K562 (cell line): ENCODE data around the gene CLIC1. TPM values are rescaled to one million over a fixed set of nuclear protein-coding genes. Genes with fewer than 3 reads are reported as not detected.

Source experiments
- ATAC-seq: fragments of 200-7000 bp; cut with Tn5 transposase; 3 replicates; pipeline ENCODE4 v1.9.1; 2020; ENCODE audit warnings: moderate library complexity
- BruUV-seq: library from RNA; stranded (reverse); fragments of 400-500 nt; replicated peaks from 2 replicates; lab custom pipeline; 2021; lab: Mats Ljungman, UMichigan
- CTCF ChIA-PET: fragments of 300-600 bp; formaldehyde crosslinking; extraction: SDS; loops from one replicate; lab custom pipeline; 2021; ENCODE audit warnings: low intra/inter-chr PET ratio; lab: Yijun Ruan, JAX
- POLR2A ChIA-PET: fragments of 300-600, 350-650 bp; sonication (Branson Sonifier 250); formaldehyde crosslinking; extraction: SDS; loops from one replicate; lab custom pipeline; 2021; ENCODE audit warnings: antibody characterized with exemption, inconsistent platforms; lab: Yijun Ruan, JAX
- DNase-seq, 4 experiments: peaks; one replicate each; pipeline versions ENCODE4 v3.0.0 to v3.0.0-alpha.2; 2011 to 2018; ENCODE audit warnings: low spot score in 3 of 4, mixed read lengths in 3 of 4; ENCODE audit errors: extremely low read depth in 1 of 4
- FAIRE-seq: peaks from 2 replicates; lab custom pipeline; 2011; peaks lifted over from hg19 to GRCh38; lab: Jason Lieb, UNC
- H2AFZ ChIP-seq: 2 replicates; pipeline ENCODE4 v1.6.0; 2011; ENCODE audit warnings: low read depth, low read length, control low read depth, inconsistent platforms
- H3K27ac ChIP-seq: fragments of 200-600 bp; 3 replicates; pipeline ENCODE4 v1.8.0; 2011; ENCODE audit warnings: low read depth, mild to moderate bottlenecking, control low read depth, inconsistent platforms, low read length, moderate library complexity, mixed read lengths; ENCODE audit errors: extremely low read depth
- H3K27me3 ChIP-seq, 2 experiments: fragments of 300-600 bp in 1 of 2; 2 replicates in 1 of 2; 3 replicates in 1 of 2; pipeline versions ENCODE4 v1.6.0 to v1.8.0; 2011; ENCODE audit warnings: inconsistent platforms in 2 of 2, low read length in 2 of 2, mild to moderate bottlenecking in 1 of 2, mixed read lengths in 1 of 2, moderate library complexity in 1 of 2; ENCODE audit not compliant: control insufficient read depth in 2 of 2, insufficient read depth in 2 of 2
- H3K36me3 ChIP-seq: fragments of 300-600 bp; 3 replicates; pipeline ENCODE4 v1.8.0; 2011; ENCODE audit warnings: mild to moderate bottlenecking, low read length, inconsistent platforms; ENCODE audit not compliant: control insufficient read depth, insufficient read depth
- H3K4me1 ChIP-seq, 2 experiments: fragments of 200-600 bp in 1 of 2; replicated peaks in 1 of 2; 2 replicates in 1 of 2; 3 replicates in 1 of 2; pipeline versions ENCODE4 v1.5.1 to v1.8.0; 2011; ENCODE audit warnings: inconsistent platforms in 2 of 2, low read length in 2 of 2, mild to moderate bottlenecking in 1 of 2, mixed read lengths in 1 of 2, moderate library complexity in 1 of 2; ENCODE audit not compliant: control insufficient read depth in 2 of 2, insufficient read depth in 2 of 2
- H3K4me2 ChIP-seq: 2 replicates; pipeline ENCODE4 v1.6.1; 2011; ENCODE audit warnings: low read length, control low read depth, inconsistent platforms, mixed read lengths; ENCODE audit not compliant: insufficient read depth
- H3K4me3 ChIP-seq: fragments of 200-600 bp; sonication (generic), shearing (Covaris generic); 2 replicates; pipeline ENCODE4 v1.5.1; 2016; ENCODE audit warnings: control low read depth, inconsistent platforms
- H3K79me2 ChIP-seq: fragments of 200-600 bp; 3 replicates; pipeline ENCODE4 v1.8.0; 2011; ENCODE audit warnings: low read length, inconsistent platforms; ENCODE audit not compliant: control insufficient read depth, insufficient read depth
- H3K9ac ChIP-seq, 2 experiments: 2 replicates each; pipeline versions ENCODE4 v1.6.0 to v1.6.1; 2011; ENCODE audit warnings: low read depth in 2 of 2, low read length in 2 of 2, control low read depth in 1 of 2, inconsistent platforms in 1 of 2, mild to moderate bottlenecking in 1 of 2, mixed read lengths in 1 of 2; ENCODE audit not compliant: insufficient read depth in 1 of 2
- H3K9me1 ChIP-seq: one replicate; pipeline ENCODE4 v1.6.0; 2011; ENCODE audit warnings: inconsistent platforms, mild to moderate bottlenecking, low read length, moderate library complexity; ENCODE audit not compliant: control insufficient read depth, insufficient read depth
- H3K9me3 ChIP-seq: replicated peaks from 2 replicates; pipeline ENCODE4 v1.5.1; 2011; ENCODE audit warnings: low read depth, low read length, inconsistent platforms; ENCODE audit not compliant: control insufficient read depth, insufficient read depth
- H4K20me1 ChIP-seq: replicated peaks from 2 replicates; pipeline ENCODE4 v1.6.1; 2011; ENCODE audit warnings: low read length, inconsistent platforms, mixed read lengths; ENCODE audit not compliant: control insufficient read depth, insufficient read depth
- CHAMP1 ChIP-seq: fragments of 450-650 bp; IDR thresholded peaks from 2 replicates; pipeline ENCODE4 v1.6.1; 2016; ENCODE audit warnings: mild to moderate bottlenecking
- CTCF ChIP-seq, 3 experiments: IDR thresholded peaks in 2 of 3; conservative IDR thresholded peaks in 1 of 3; 2 replicates each; pipeline ENCODE4 v1.5.1; 2011 to 2012; ENCODE audit warnings: low read length in 3 of 3, mild to moderate bottlenecking in 3 of 3, control low read depth in 2 of 3, improper control_type of control experiment in 1 of 3, inconsistent platforms in 1 of 3, low read depth in 1 of 3, mixed read lengths in 1 of 3, moderate library complexity in 1 of 3; ENCODE audit not compliant: insufficient read depth in 2 of 3
- DLX4 ChIP-seq: fragments of 250-450 bp; sonication (Bioruptor Pico); IDR thresholded peaks from 2 replicates; pipeline ENCODE4 v1.6.1; 2021; ENCODE audit warnings: mild to moderate bottlenecking
- DMBX1 ChIP-seq: fragments of 250-450 bp; sonication (Bioruptor Pico); IDR thresholded peaks from 2 replicates; pipeline ENCODE4 v1.8.0; 2022; ENCODE audit warnings: inconsistent platforms, mild to moderate bottlenecking, moderate library complexity, borderline replicate concordance
- HMGN3 ChIP-seq: IDR thresholded peaks from 2 replicates; pipeline ENCODE4 v1.6.1; 2011; ENCODE audit warnings: borderline replicate concordance, low read depth, mild to moderate bottlenecking, mixed read lengths, low read length; ENCODE audit not compliant: insufficient read length; ENCODE audit errors: extremely low read depth
- OTX1 ChIP-seq: fragments of 450-650 bp; formaldehyde crosslinking; IDR thresholded peaks from 2 replicates; pipeline ENCODE4 v1.4.0; 2022; ENCODE audit warnings: mild to moderate bottlenecking
- PHB ChIP-seq: fragments of 250-450 bp; sonication (Bioruptor Pico); IDR thresholded peaks from 2 replicates; pipeline ENCODE4 v1.5.0; 2021
- PRDM10 ChIP-seq: fragments of 450-650 bp; IDR thresholded peaks from 2 replicates; pipeline ENCODE4 v1.6.1; 2018; ENCODE audit not compliant: partially characterized antibody
- RFX1 ChIP-seq: fragments of 450-650 bp; IDR thresholded peaks from 2 replicates; pipeline ENCODE4 v1.6.1; 2016; ENCODE audit warnings: mild to moderate bottlenecking, moderate library complexity
- SMARCC2 ChIP-seq: fragments of 450-650 bp; IDR thresholded peaks from 2 replicates; pipeline ENCODE4 v1.6.1; 2017; ENCODE audit warnings: antibody characterized with exemption, moderate library complexity, mild to moderate bottlenecking, low read depth
- STAT5B ChIP-seq: fragments of 250-450 bp; sonication (Bioruptor Pico); IDR thresholded peaks from 2 replicates; pipeline ENCODE4 v1.8.0; 2021; ENCODE audit warnings: mild to moderate bottlenecking, inconsistent platforms
- SUPT5H ChIP-seq: fragments of 450-650 bp; IDR thresholded peaks from 2 replicates; pipeline ENCODE4 v1.6.1; 2016
- TCF3 ChIP-seq: sonication (generic); formaldehyde crosslinking; IDR thresholded peaks from 2 replicates; pipeline ENCODE4 v1.4.0; 2020; ENCODE audit warnings: mild to moderate bottlenecking, missing genetic modification reagents
- TEAD2 ChIP-seq: fragments of 450-650 bp; IDR thresholded peaks from 2 replicates; pipeline ENCODE4 v1.6.1; 2016; ENCODE audit warnings: missing genetic modification characterization, control low read depth, missing compliant biosample characterization
- ZNF77 ChIP-seq: fragments of 250-450 bp; sonication (Bioruptor Pico); IDR thresholded peaks from 2 replicates; pipeline ENCODE4 v1.5.0; 2020
- whole genome bisulfite sequencing: fragments of 100-300 bp; shearing (Covaris generic); methylation state at CpG from one replicate; pipeline ENCODE4 v1.1.6; 2016; ENCODE audit warnings: low coverage, mixed read lengths; ENCODE audit not compliant: insufficient coverage; ENCODE audit errors: missing lambda C conversion rate; 5-methylcytosine and 5-hydroxymethylcytosine counted together
- in situ Hi-C: fragments of 300-500 bp; cut with MboI; formaldehyde crosslinking; loops from 4 replicates; pipeline ENCODE4 v1.15.0; 2018; ENCODE audit warnings: inconsistent platforms, mixed read lengths
- intact Hi-C: fragments of 100-400 bp; cut with micrococcal nuclease; formaldehyde crosslinking; loops from 2 replicates; pipeline ENCODE4 v1.14.2; 2022
- polyA plus RNA-seq, 8 experiments: library from polyadenylated mRNA; depleted of rRNA in 4 of 8; stranded (reverse) in 5 of 8; unstranded in 3 of 8; fragments of >200 nt; fragmentation: Nextera tagmentation in 2 of 8; fragmentation: Illumina TruSeq in 1 of 8; extraction: Ambion mirVana in 2 of 8; extraction: Trizol in 1 of 8; gene quantifications; 2 replicates each; pipeline versions ENCODE4 v1.2.1 to v1.2.3, GENCODE V29; 2011 to 2014; ENCODE audit warnings: inconsistent platforms in 1 of 8, missing spikeins in 1 of 8
- total RNA-seq, 7 experiments: library from RNA; depleted of rRNA in 6 of 7; stranded (reverse); fragments of >200 nt in 6 of 7; fragmentation: Illumina TruSeq in 2 of 7; extraction: Trizol in 2 of 7; gene quantifications; 2 replicates each; pipeline versions ENCODE4 v1.2.1 to v1.2.3, GENCODE V29; 2011 to 2021; ENCODE audit warnings: low replicate concordance in 1 of 7

Gene CLIC1
- total and polyA plus RNA-seq, 9 of the 15 experiments (the other 6 are each of a cell fraction or from before 2014, with no cell fraction given) = 1,267 to 2,419 (median 1,808) TPM

GRCh38 chr6:31758281-31758680 is 22.0 kb upstream of the CLIC1 start:
- no peak for FAIRE-seq
- BruUV-seq = no TSS peak
- Histone ChIP-seq H3K4me2 (no peak overlapping the region), H3K27me3 (no peaks in the 10 kb centered on the region), H2AFZ (no peak overlapping the region), H3K27ac (no peak overlapping the region), H3K79me2 (no peaks in the 10 kb centered on the region), H3K36me3 (peaks cover 52% of the 10 kb centered on the region), H3K9ac (peak overlapping the region in 1 of 2 experiments; percentile 69; a peak in 2 of 4 replicates), H3K4me1 (peaks cover 0 to 4% of the 10 kb centered on the region in 2 experiments; a peak in 2 of 5 replicates), H3K9me1 (no peaks in the 10 kb centered on the region), H3K4me3 (no peak overlapping the region), H4K20me1 (no peaks in the 10 kb centered on the region), H3K9me3 (no peaks in the 10 kb centered on the region)
- POLR2A ChIA-PET = interaction anchor here (0.6 to 6.6 kb wide), 12 partner anchors 8 to 161 kb away, joined by 3 to 85 read pairs (median 7); partner anchors contain the start of genes CLIC1, DDAH2 and MSH5
- intact Hi-C loops = no loop called here
- 63% methylated on average over 2 of the region's 2 CpGs for WGBS
- no peak for ATAC-seq
- no peak for DNase-seq
- CTCF ChIA-PET = no interaction called here
- in situ Hi-C loops = no loop called here
- TF ChIP-seq RFX1 (no peak), PRDM10 (no peak), SMARCC2 (no peak), CTCF (IDR thresholded peaks at IDR 0.05 in 2 of 3, conservative IDR thresholded peaks at IDR 0.05 in 1 of 3; ENCODE audit: insufficient read depth in 2 of 3, low read depth in 1 of 3, low read length in 3 of 3) (no peak), STAT5B (CRISPR knock-in tag) (no peak), CHAMP1 (no peak), SUPT5H (no peak; the same call in none of the 2 replicates), OTX1 (CRISPR knock-in tag) (0 out of 2 replicates have a peak, but pooled peaks have one; percentile 36), DMBX1 (no peak), TCF3 (CRISPR knock-in tag) (no peak), ZNF77 (CRISPR knock-in tag) (no peak), TEAD2 (tag) (no peak), PHB (CRISPR knock-in tag) (no peak), HMGN3 (no peak), DLX4 (CRISPR knock-in tag) (no peak)
